Measurements from ENCODE around the gene SV2C. TPM values are rescaled to one million over a fixed set of nuclear protein-coding genes. Genes with fewer than 3 reads are reported as not detected.

SV2C gene
- total RNA-seq, 1 donor from 2014 or later, result not detected

GRCh38 chr5:76174101-76174500 is 90.9 kb downstream of the SV2C start:
- Mint-ChIP-seq H3K9me3 (ENCODE audit: unreplicated experiment) (no peaks in the 10 kb centered on the region), H3K27ac (ENCODE audit: unreplicated experiment) (no peak overlapping the region), H3K36me3 (ENCODE audit: unreplicated experiment) (no peaks in the 10 kb centered on the region), H3K4me3 (ENCODE audit: unreplicated experiment) (no peak overlapping the region), H3K4me1 (ENCODE audit: unreplicated experiment) (no peaks in the 10 kb centered on the region), H3K27me3 (ENCODE audit: unreplicated experiment) (peaks cover 5% of the 10 kb centered on the region)
- no peak for DNase-seq (ENCODE audit: extremely low spot score, unreplicated experiment)
- no peak for TF ChIP-seq CTCF (IDR thresholded peaks at IDR 0.05)

- Mint-ChIP-seq H3K27me3 (ENCODE audit: unreplicated experiment) (peaks cover 9% of the 10 kb centered on the region), H3K4me3 (ENCODE audit: unreplicated experiment) (no peak overlapping the region), H3K4me1 (ENCODE audit: unreplicated experiment) (no peaks in the 10 kb centered on the region), H3K9me3 (ENCODE audit: unreplicated experiment) (no peaks in the 10 kb centered on the region), H3K27ac (ENCODE audit: unreplicated experiment) (no peak overlapping the region), H3K36me3 (ENCODE audit: unreplicated experiment) (no peaks in the 10 kb centered on the region)
- peak; percentile 76 for TF ChIP-seq CTCF (IDR thresholded peaks at IDR 0.05)
- DNase-seq (ENCODE audit: extremely low spot score, unreplicated experiment), result no peak
These were observed 92.0 kb downstream of the SV2C start for GRCh38 chr5:76175051-76175666.

- Mint-ChIP-seq H3K36me3 (ENCODE audit: unreplicated experiment) (no peaks in the 10 kb centered on the region), H3K27me3 (ENCODE audit: unreplicated experiment) (peaks cover 9% of the 10 kb centered on the region), H3K9me3 (ENCODE audit: unreplicated experiment) (no peaks in the 10 kb centered on the region), H3K4me1 (ENCODE audit: unreplicated experiment) (no peaks in the 10 kb centered on the region), H3K4me3 (ENCODE audit: unreplicated experiment) (no peak overlapping the region), H3K27ac (ENCODE audit: unreplicated experiment) (no peak overlapping the region)
- no peak for TF ChIP-seq CTCF (IDR thresholded peaks at IDR 0.05)
- no peak for DNase-seq (ENCODE audit: extremely low spot score, unreplicated experiment)
These were observed 92.7 kb downstream of the SV2C start for GRCh38 chr5:76175821-76176403.

GRCh38 chr5:76177978-76178377 is 94.8 kb downstream of the SV2C start:
- no peaks in the 10 kb centered on the region for H3K36me3 Mint-ChIP-seq (ENCODE audit: unreplicated experiment)
- no peak for TF ChIP-seq CTCF (IDR thresholded peaks at IDR 0.05)
- no peak overlapping the region for H3K4me3 Mint-ChIP-seq (ENCODE audit: unreplicated experiment)
- no peaks in the 10 kb centered on the region for H3K4me1 Mint-ChIP-seq (ENCODE audit: unreplicated experiment)
- DNase-seq (ENCODE audit: extremely low spot score, unreplicated experiment), result no peak
- H3K9me3 Mint-ChIP-seq (ENCODE audit: unreplicated experiment), result no peaks in the 10 kb centered on the region
- no peak overlapping the region for H3K27ac Mint-ChIP-seq (ENCODE audit: unreplicated experiment)
- H3K27me3 Mint-ChIP-seq (ENCODE audit: unreplicated experiment), result peaks cover 9% of the 10 kb centered on the region

- no peak overlapping the region for H3K27ac Mint-ChIP-seq (ENCODE audit: unreplicated experiment)
- no peak for DNase-seq (ENCODE audit: extremely low spot score, unreplicated experiment)
These were observed 95.7 kb downstream of the SV2C start for GRCh38 chr5:76178913-76179312.

More at GRCh38 chr5:76178913-76179312, 95.7 kb downstream of the SV2C start:
- Mint-ChIP-seq H3K36me3 (ENCODE audit: unreplicated experiment) (no peaks in the 10 kb centered on the region), H3K9me3 (ENCODE audit: unreplicated experiment) (no peaks in the 10 kb centered on the region), H3K4me3 (ENCODE audit: unreplicated experiment) (no peak overlapping the region), H3K27me3 (ENCODE audit: unreplicated experiment) (peaks cover 13% of the 10 kb centered on the region), H3K4me1 (ENCODE audit: unreplicated experiment) (no peaks in the 10 kb centered on the region)
- no peak for TF ChIP-seq CTCF (IDR thresholded peaks at IDR 0.05)
